Trophoblast cell (in vitro differentiated cells and primary cell): Measurements from ENCODE around the gene SNX27.
"Not testable (repeated sequence)": the region's sequence is repeated elsewhere in the genome, so short reads cannot be mapped to it uniquely, and the experiment has no call there.

Source experiments
- DNase-seq, 2 donors: peaks; one replicate each; pipeline ENCODE4 v3.0.0-alpha.2; 2016
- H2AFZ ChIP-seq: 2 replicates; pipeline ENCODE4 v1.6.1; 2013; ENCODE audit warnings: low read length, moderate library complexity, mild to moderate bottlenecking; ENCODE audit not compliant: insufficient read depth, poor library complexity
- H2AK5ac ChIP-seq: 2 replicates; pipeline ENCODE4 v1.6.1; 2013; ENCODE audit warnings: mild to moderate bottlenecking, low read length
- H2BK120ac ChIP-seq: 2 replicates; pipeline ENCODE4 v1.6.1; 2013; ENCODE audit warnings: low read length, mild to moderate bottlenecking, moderate library complexity; ENCODE audit not compliant: insufficient read depth, poor library complexity
- H2BK12ac ChIP-seq: 2 replicates; pipeline ENCODE4 v1.6.1; 2013; ENCODE audit warnings: mild to moderate bottlenecking, low read length, moderate library complexity
- H2BK5ac ChIP-seq: 2 replicates; pipeline ENCODE4 v1.6.1; 2013; ENCODE audit warnings: low read length, low read depth, moderate library complexity, mild to moderate bottlenecking; ENCODE audit not compliant: poor library complexity
- H3K14ac ChIP-seq: 2 replicates; pipeline ENCODE4 v1.6.1; 2013; ENCODE audit warnings: mild to moderate bottlenecking, low read length
- H3K18ac ChIP-seq: 2 replicates; pipeline ENCODE4 v1.6.1; 2013; ENCODE audit warnings: mild to moderate bottlenecking, low read length
- H3K23ac ChIP-seq: 2 replicates; pipeline ENCODE4 v1.6.1; 2013; ENCODE audit warnings: low read length
- H3K27ac ChIP-seq: 2 replicates; pipeline ENCODE4 v1.5.1; 2013; ENCODE audit warnings: low read depth, mild to moderate bottlenecking, inconsistent platforms, low read length, moderate library complexity
- H3K27me3 ChIP-seq: 2 replicates; pipeline ENCODE4 v1.6.1; 2013; ENCODE audit warnings: inconsistent platforms, mild to moderate bottlenecking, low read length, moderate library complexity; ENCODE audit not compliant: insufficient read depth
- H3K36me3 ChIP-seq, 2 experiments: 1 replicate in 1 of 2; 2 replicates in 1 of 2; pipeline ENCODE4 v1.6.1; 2013; ENCODE audit warnings: low read length in 2 of 2, mild to moderate bottlenecking in 2 of 2, moderate library complexity in 1 of 2; ENCODE audit not compliant: insufficient read depth in 2 of 2, control insufficient read depth in 1 of 2
- H3K4ac ChIP-seq: 2 replicates; pipeline ENCODE4 v1.6.1; 2013; ENCODE audit warnings: low read depth, mild to moderate bottlenecking, low read length, moderate library complexity
- H3K4me1 ChIP-seq, 2 experiments: 1 replicate in 1 of 2; 2 replicates in 1 of 2; pipeline ENCODE4 v1.6.1; 2013; ENCODE audit warnings: low read length in 2 of 2, mild to moderate bottlenecking in 2 of 2, moderate library complexity in 1 of 2; ENCODE audit not compliant: insufficient read depth in 2 of 2, control insufficient read depth in 1 of 2
- H3K4me2 ChIP-seq: 2 replicates; pipeline ENCODE4 v1.6.1; 2013; ENCODE audit warnings: inconsistent platforms, mild to moderate bottlenecking, low read length, moderate library complexity
- H3K4me3 ChIP-seq: 2 replicates; pipeline ENCODE4 v1.5.1; 2013; ENCODE audit warnings: mild to moderate bottlenecking, low read depth, low read length, inconsistent platforms
- H3K79me1 ChIP-seq: one replicate; pipeline ENCODE4 v1.6.1; 2013; ENCODE audit warnings: low read length
- H3K79me2 ChIP-seq: 2 replicates; pipeline ENCODE4 v1.6.1; 2013; ENCODE audit warnings: low read length, mild to moderate bottlenecking; ENCODE audit not compliant: control insufficient read depth, insufficient read depth, poor library complexity
- H3K9ac ChIP-seq: 2 replicates; pipeline ENCODE4 v1.6.1; 2013; ENCODE audit warnings: mild to moderate bottlenecking, low read length
- H3K9me3 ChIP-seq: 2 replicates; pipeline ENCODE4 v1.6.1; 2013; ENCODE audit warnings: low read depth, mild to moderate bottlenecking, control low read depth, inconsistent platforms, low read length; ENCODE audit not compliant: insufficient read depth
- H4K12ac ChIP-seq: 2 replicates; pipeline ENCODE4 v1.6.1; 2013; ENCODE audit warnings: low read depth, mild to moderate bottlenecking, low read length, moderate library complexity
- H4K8ac ChIP-seq: 2 replicates; pipeline ENCODE4 v1.6.1; 2013; ENCODE audit warnings: low read depth, mild to moderate bottlenecking, low read length, moderate library complexity
- H4K91ac ChIP-seq: one replicate; pipeline ENCODE4 v1.6.1; 2013; ENCODE audit warnings: low read depth, mild to moderate bottlenecking, low read length, moderate library complexity
- WGBS: extraction: QIAGEN DNeasy Blood & Tissue Kit; methylation state at CpG from one replicate; pipeline ENCODE4 v1.1.7; 2013; ENCODE audit warnings: missing lambda C conversion rate; ENCODE audit not compliant: insufficient read length, insufficient coverage; ENCODE audit errors: extremely low coverage; 5-methylcytosine and 5-hydroxymethylcytosine counted together

The SNX27 gene

GRCh38 chr1:151680391-151680790, 68.5 kb downstream of the SNX27 start:
- H3K36me3 ChIP-seq: peaks cover 4 to 6% of the 10 kb centered on the region in 2 experiments
- no peak overlapping the region for H3K9ac ChIP-seq
- H3K23ac ChIP-seq: no peak overlapping the region
- no peak overlapping the region for H2BK12ac ChIP-seq
- H4K91ac ChIP-seq: no peak overlapping the region
- no peaks in the 10 kb centered on the region for H3K27me3 ChIP-seq
- H3K9me3 ChIP-seq: no peaks in the 10 kb centered on the region
- H4K8ac ChIP-seq: no peak overlapping the region
- no peak overlapping the region for H2BK5ac ChIP-seq
- no peak overlapping the region for H3K4me3 ChIP-seq
- H3K4me2 ChIP-seq: no peak overlapping the region
- no peak overlapping the region for H3K27ac ChIP-seq
- H4K12ac ChIP-seq: no peak overlapping the region
- no peak overlapping the region for H2BK120ac ChIP-seq
- H3K18ac ChIP-seq: no peak overlapping the region
- no peak overlapping the region for H3K4ac ChIP-seq
- H3K4me1 ChIP-seq: no peaks in the 10 kb centered on the region
- H3K79me1 ChIP-seq: no peaks in the 10 kb centered on the region
- WGBS: no CpG with 5 or more reads among the region's 4 CpGs
- no peak overlapping the region for H3K14ac ChIP-seq
- no peaks in the 10 kb centered on the region for H3K79me2 ChIP-seq
- no peak overlapping the region for H2AFZ ChIP-seq
- no peak overlapping the region for H2AK5ac ChIP-seq
- no peak for DNase-seq

DNA sequence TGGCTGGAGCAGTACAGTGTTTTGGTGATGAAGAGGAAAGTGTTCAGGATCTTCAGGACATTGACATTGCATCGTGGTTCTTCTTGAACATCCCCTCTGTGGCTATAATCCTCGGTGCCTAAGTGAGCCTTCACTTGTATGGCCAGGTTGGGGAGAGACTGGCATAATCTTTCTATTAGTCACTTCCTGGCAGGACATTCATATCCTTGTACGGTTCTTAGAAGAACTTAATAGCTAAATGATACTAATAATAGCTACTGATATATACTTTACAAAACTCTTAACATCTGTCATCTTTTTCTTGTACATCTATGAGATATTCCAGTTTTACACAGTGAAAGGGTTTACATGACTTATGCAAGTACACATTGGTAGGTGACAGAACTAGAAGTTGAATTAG, 69.0 kb downstream of the SNX27 start:
- WGBS: no CpG with 5 or more reads among the region's 3 CpGs
- H3K27me3 ChIP-seq: no peaks in the 10 kb centered on the region
- no peak for DNase-seq

DNA sequence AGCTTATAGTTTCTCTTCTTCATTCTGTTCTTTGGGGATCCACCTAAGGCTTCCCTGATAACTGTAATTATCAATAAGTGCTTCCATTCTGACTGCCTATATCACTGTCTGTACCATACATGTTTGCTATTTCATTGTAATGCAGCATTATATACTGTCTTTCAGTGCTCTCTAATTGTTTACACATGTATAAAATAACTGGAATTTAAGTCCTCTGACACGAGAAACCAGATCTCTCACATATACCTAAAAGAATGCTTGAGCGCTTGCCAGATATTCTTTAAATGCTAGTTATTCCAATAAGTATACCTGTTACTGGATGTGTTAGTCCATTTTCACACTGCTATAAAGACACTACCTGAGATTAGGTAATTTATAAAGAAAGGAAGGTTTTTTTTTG, 70.1 kb downstream of the SNX27 start:
- H3K4me2 ChIP-seq: no peak overlapping the region
- no peak overlapping the region for H4K8ac ChIP-seq
- no peak overlapping the region for H3K27ac ChIP-seq
- no peaks in the 10 kb centered on the region for H3K4me1 ChIP-seq
- no CpG with 5 or more reads among the region's 2 CpGs for WGBS
- H3K27me3 ChIP-seq: no peaks in the 10 kb centered on the region
- H3K79me2 ChIP-seq: no peaks in the 10 kb centered on the region
- no peaks in the 10 kb centered on the region for H3K79me1 ChIP-seq
- H2BK12ac ChIP-seq: no peak overlapping the region
- no peak overlapping the region for H3K23ac ChIP-seq
- H3K9ac ChIP-seq: no peak overlapping the region
- H2BK5ac ChIP-seq: no peak overlapping the region
- no peak overlapping the region for H2BK120ac ChIP-seq
- H3K14ac ChIP-seq: no peak overlapping the region
- peaks cover 3 to 7% of the 10 kb centered on the region in 2 experiments for H3K36me3 ChIP-seq
- H3K9me3 ChIP-seq: no peaks in the 10 kb centered on the region
- no peak for DNase-seq
- no peak overlapping the region for H4K91ac ChIP-seq
- no peak overlapping the region for H2AFZ ChIP-seq
- H4K12ac ChIP-seq: no peak overlapping the region
- no peak overlapping the region for H2AK5ac ChIP-seq
- no peak overlapping the region for H3K4ac ChIP-seq
- H3K18ac ChIP-seq: no peak overlapping the region
- H3K4me3 ChIP-seq: no peak overlapping the region

More for the DNA sequence above, 69.0 kb downstream of the SNX27 start:
- Histone ChIP-seq H3K4ac (no peak overlapping the region), H3K23ac (no peak overlapping the region), H4K12ac (no peak overlapping the region), H3K27ac (no peak overlapping the region), H3K14ac (no peak overlapping the region), H2AFZ (no peak overlapping the region), H2BK120ac (no peak overlapping the region), H4K8ac (no peak overlapping the region), H3K4me2 (no peak overlapping the region), H3K79me1 (no peaks in the 10 kb centered on the region), H3K9ac (no peak overlapping the region), H2BK12ac (no peak overlapping the region), H2AK5ac (no peak overlapping the region), H3K36me3 (peaks cover 3 to 7% of the 10 kb centered on the region in 2 experiments), H3K79me2 (no peaks in the 10 kb centered on the region), H2BK5ac (no peak overlapping the region), H3K9me3 (no peaks in the 10 kb centered on the region), H3K18ac (no peak overlapping the region), H4K91ac (no peak overlapping the region), H3K4me3 (no peak overlapping the region), H3K4me1 (no peaks in the 10 kb centered on the region)

DNA sequence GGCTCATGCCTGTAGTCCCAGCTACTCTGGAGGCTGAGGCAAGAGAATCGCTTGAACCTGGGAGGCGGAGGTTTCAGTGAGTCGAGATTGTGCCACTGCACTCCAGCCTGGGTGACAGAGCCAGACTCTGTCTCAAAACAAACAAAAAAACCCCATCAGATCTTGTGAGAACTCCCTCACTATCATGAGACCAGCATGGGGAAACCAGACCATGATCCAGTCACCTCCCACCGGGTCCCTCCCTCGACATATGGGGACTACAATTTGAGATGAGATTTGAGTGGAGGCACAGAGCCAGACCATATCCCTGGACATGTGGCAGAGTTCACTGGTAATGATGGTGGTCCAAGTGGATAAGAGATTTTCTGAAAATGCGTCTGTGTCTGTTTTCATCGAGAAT, 71.1 kb downstream of the SNX27 start:
- not testable (repeated sequence) for H3K14ac ChIP-seq, H2AK5ac ChIP-seq, H3K9me3 ChIP-seq, H3K18ac ChIP-seq, H2BK5ac ChIP-seq, H3K36me3 ChIP-seq, H3K23ac ChIP-seq, H2AFZ ChIP-seq, H2BK12ac ChIP-seq, H3K79me1 ChIP-seq, H4K8ac ChIP-seq, H3K9ac ChIP-seq, H3K79me2 ChIP-seq, H4K12ac ChIP-seq, H3K4me3 ChIP-seq, DNase-seq, H3K4ac ChIP-seq, H2BK120ac ChIP-seq, H3K4me1 ChIP-seq, H3K27ac ChIP-seq, H3K27me3 ChIP-seq, H3K4me2 ChIP-seq, H4K91ac ChIP-seq
- WGBS: no CpG with 5 or more reads among the region's 7 CpGs
